ENCODE data around the gene TJP1.

- TF ChIP-seq, protein P1, sequence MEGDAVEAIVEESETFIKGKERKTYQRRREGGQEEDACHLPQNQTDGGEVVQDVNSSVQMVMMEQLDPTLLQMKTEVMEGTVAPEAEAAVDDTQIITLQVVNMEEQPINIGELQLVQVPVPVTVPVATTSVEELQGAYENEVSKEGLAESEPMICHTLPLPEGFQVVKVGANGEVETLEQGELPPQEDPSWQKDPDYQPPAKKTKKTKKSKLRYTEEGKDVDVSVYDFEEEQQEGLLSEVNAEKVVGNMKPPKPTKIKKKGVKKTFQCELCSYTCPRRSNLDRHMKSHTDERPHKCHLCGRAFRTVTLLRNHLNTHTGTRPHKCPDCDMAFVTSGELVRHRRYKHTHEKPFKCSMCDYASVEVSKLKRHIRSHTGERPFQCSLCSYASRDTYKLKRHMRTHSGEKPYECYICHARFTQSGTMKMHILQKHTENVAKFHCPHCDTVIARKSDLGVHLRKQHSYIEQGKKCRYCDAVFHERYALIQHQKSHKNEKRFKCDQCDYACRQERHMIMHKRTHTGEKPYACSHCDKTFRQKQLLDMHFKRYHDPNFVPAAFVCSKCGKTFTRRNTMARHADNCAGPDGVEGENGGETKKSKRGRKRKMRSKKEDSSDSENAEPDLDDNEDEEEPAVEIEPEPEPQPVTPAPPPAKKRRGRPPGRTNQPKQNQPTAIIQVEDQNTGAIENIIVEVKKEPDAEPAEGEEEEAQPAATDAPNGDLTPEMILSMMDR (IDR thresholded peaks at IDR 0.05), result no peak
- TF ChIP-seq KAT7 (CRISPR knock-in tag; IDR thresholded peaks at IDR 0.05; ENCODE audit: borderline replicate concordance) (no peak), TP53 (CRISPR knock-in tag; IDR thresholded peaks at IDR 0.05) (no peak), FOXJ3 (CRISPR knock-in tag; IDR thresholded peaks at IDR 0.05; ENCODE audit: borderline replicate concordance) (no peak), ATF2 (CRISPR knock-in tag; IDR thresholded peaks at IDR 0.05; ENCODE audit: borderline replicate concordance, low read depth) (no peak), CREM (CRISPR knock-in tag; IDR thresholded peaks at IDR 0.05) (no peak), GTF2I (CRISPR knock-in tag; conservative IDR thresholded peaks at IDR 0.05) (no peak), E2F1 (CRISPR knock-in tag; IDR thresholded peaks at IDR 0.05) (no peak), NFE2L1 (CRISPR knock-in tag; IDR thresholded peaks at IDR 0.05) (no peak), ZNF263 (CRISPR knock-in tag; IDR thresholded peaks at IDR 0.05; ENCODE audit: low read depth) (no peak), PRRX2 (CRISPR knock-in tag; IDR thresholded peaks at IDR 0.05) (no peak)
- TF ChIP-seq, protein P2, sequence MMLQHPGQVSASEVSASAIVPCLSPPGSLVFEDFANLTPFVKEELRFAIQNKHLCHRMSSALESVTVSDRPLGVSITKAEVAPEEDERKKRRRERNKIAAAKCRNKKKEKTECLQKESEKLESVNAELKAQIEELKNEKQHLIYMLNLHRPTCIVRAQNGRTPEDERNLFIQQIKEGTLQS (CRISPR knock-in tag; conservative IDR thresholded peaks at IDR 0.05), result no peak
Observed at GRCh38 chr15:29675791-29676301, 146.4 kb downstream of the TJP1 start.
